Esophagus muscularis mucosa (tissue), 4 donors: ENCODE results near the gene SMCO2. TPM values are rescaled to one million over a fixed set of nuclear protein-coding genes. Genes with fewer than 3 reads are reported as not detected.
A peak's percentile ranks its signal among the peaks of the same experiment; 100 is the strongest.

Experiments
- DNase-seq: peaks from one replicate; pipeline ENCODE4 v3.0.0-alpha.2; 2017; ENCODE audit errors: extremely low spot score
- H3K27ac ChIP-seq, 4 donors: fragments of 200-600 bp; sonication (generic); replicated peaks in 1 of 4; 1 replicate in 3 of 4; 2 replicates in 1 of 4; pipeline ENCODE4 v1.5.1; 2016 to 2019; ENCODE audit warnings: mild to moderate bottlenecking in 1 of 4
- H3K27me3 ChIP-seq, 4 donors: fragments of 200-600 bp; sonication (generic); one replicate each; pipeline versions ENCODE4 v1.5.1 to v1.6.0; 2016 to 2019
- H3K36me3 ChIP-seq, 4 donors: fragments of 200-600 bp; sonication (generic); one replicate each; pipeline ENCODE4 v1.5.1; 2016 to 2019
- H3K4me1 ChIP-seq, 4 donors: fragments of 200-600 bp; sonication (generic); one replicate each; pipeline ENCODE4 v1.5.1; 2016 to 2019
- H3K4me3 ChIP-seq, 4 donors: fragments of 200-600 bp; sonication (generic); 1 replicate in 2 of 4; 2 replicates in 2 of 4; pipeline ENCODE4 v1.5.1; 2016 to 2019; ENCODE audit warnings: mild to moderate bottlenecking in 4 of 4, moderate library complexity in 1 of 4
- H3K9me3 ChIP-seq, 4 donors: fragments of 200-600 bp; sonication (generic); 1 replicate in 3 of 4; 2 replicates in 1 of 4; pipeline ENCODE4 v1.5.1; 2016 to 2019
- CTCF ChIP-seq, 3 experiments: fragments of 200-600 bp in 2 of 3; fragments of 450-650 bp in 1 of 3; sonication (generic) in 2 of 3; IDR thresholded peaks; one replicate each; pipeline ENCODE4 v1.5.1; 2017 to 2019; ENCODE audit warnings: antibody characterized with exemption in 3 of 3, mild to moderate bottlenecking in 2 of 3, moderate library complexity in 1 of 3
- EP300 ChIP-seq: sonication (generic); formaldehyde crosslinking; IDR thresholded peaks from one replicate; pipeline ENCODE4 v1.6.1; 2017; ENCODE audit warnings: antibody characterized with exemption
- POLR2A ChIP-seq: fragments of 450-650 bp; IDR thresholded peaks from one replicate; pipeline ENCODE4 v1.6.1; 2017; ENCODE audit warnings: antibody characterized with exemption, moderate library complexity, mild to moderate bottlenecking, low read depth
- POLR2AphosphoS5 ChIP-seq, 2 donors: sonication (generic); formaldehyde crosslinking; IDR thresholded peaks; one replicate each; pipeline ENCODE4 v1.6.1; 2017; ENCODE audit warnings: antibody characterized with exemption in 2 of 2
- WGBS: methylation state at CpG from one replicate; pipeline ENCODE4 v1.1.5; 2018; 5-methylcytosine and 5-hydroxymethylcytosine counted together
- intact Hi-C: fragments of 100-400 bp; cut with DNase I; formaldehyde crosslinking; loops from one replicate; pipeline ENCODE4 v1.15.1; 2023
- total RNA-seq, 4 donors: library from RNA; depleted of rRNA; stranded (reverse); fragments of >200 nt; gene quantifications; one replicate each; pipeline versions ENCODE4 v1.1.0 to v1.2.1, GENCODE V29; 2016

SMCO2 gene
- total RNA-seq, 4 donors from 2014 or later: not detected

- Histone ChIP-seq H3K27me3 (no peaks in the 10 kb centered on the region), H3K4me3 (no peak overlapping the region), H3K9me3 (peaks cover 0 to 3% (median 0%) of the 10 kb centered on the region in 4 donors), H3K36me3 (no peaks in the 10 kb centered on the region), H3K27ac (no peak overlapping the region), H3K4me1 (no peaks in the 10 kb centered on the region)
- DNase-seq: no peak
- intact Hi-C loops: no loop called here
- TF ChIP-seq CTCF (IDR thresholded peaks at IDR 0.05) (no peak), POLR2AphosphoS5 (IDR thresholded peaks at IDR 0.05) (no peak), EP300 (no peak), POLR2A (no peak)
Measured at GRCh38 chr12:27412047-27412446, 34.5 kb upstream of the SMCO2 start.

- no peaks in the 10 kb centered on the region for H3K36me3 ChIP-seq
- no peaks in the 10 kb centered on the region for H3K9me3 ChIP-seq
- TF ChIP-seq EP300 (no peak), POLR2AphosphoS5 (IDR thresholded peaks at IDR 0.05) (no peak), POLR2A (no peak), CTCF (IDR thresholded peaks at IDR 0.05) (no peak)
- no peak overlapping the region for H3K27ac ChIP-seq
- no peak for DNase-seq
- H3K27me3 ChIP-seq: no peaks in the 10 kb centered on the region
- intact Hi-C loops: no loop called here
- WGBS: 88% methylated on average over 2 of the region's 2 CpGs
- H3K4me3 ChIP-seq: no peak overlapping the region
- peaks cover 0 to 6% (median 0%) of the 10 kb centered on the region in 4 donors for H3K4me1 ChIP-seq
Measured at GRCh38 chr12:27422697-27423096, 23.8 kb upstream of the SMCO2 start.

GRCh38 chr12:27424631-27425230 is 21.8 kb upstream of the SMCO2 start:
- Histone ChIP-seq H3K4me3 (no peak overlapping the region), H3K4me1 (peaks cover 0 to 6% (median 0%) of the 10 kb centered on the region in 4 donors), H3K27ac (no peak overlapping the region), H3K27me3 (no peaks in the 10 kb centered on the region), H3K36me3 (no peaks in the 10 kb centered on the region), H3K9me3 (no peaks in the 10 kb centered on the region)
- WGBS: 61% methylated on average over 4 of the region's 4 CpGs
- TF ChIP-seq POLR2A: no peak
- peak; percentile 52 to 66 (median 54) for TF ChIP-seq CTCF (IDR thresholded peaks at IDR 0.05)
- DNase-seq: no peak
- intact Hi-C loops: no loop called here

GRCh38 chr12:27425306-27425705 is 21.2 kb upstream of the SMCO2 start:
- intact Hi-C loops: no loop called here
- H3K4me1 ChIP-seq: peaks cover 0 to 6% (median 0%) of the 10 kb centered on the region in 4 donors
- WGBS: 90% methylated on average over 5 of the region's 5 CpGs
- no peak overlapping the region for H3K27ac ChIP-seq
- TF ChIP-seq POLR2AphosphoS5 (IDR thresholded peaks at IDR 0.05): no peak
- no peak for TF ChIP-seq EP300
- no peak for TF ChIP-seq POLR2A
- TF ChIP-seq CTCF (IDR thresholded peaks at IDR 0.05): no peak
- no peak overlapping the region for H3K4me3 ChIP-seq
- H3K9me3 ChIP-seq: no peaks in the 10 kb centered on the region
- no peak for DNase-seq
- no peaks in the 10 kb centered on the region for H3K27me3 ChIP-seq
- H3K36me3 ChIP-seq: no peaks in the 10 kb centered on the region
